Activated naive CD8-positive, alpha-beta T cell (primary cell): ENCODE data around the gene PRKD1.
"Not testable (repeated sequence)": the region's sequence is repeated elsewhere in the genome, so short reads cannot be mapped to it uniquely, and the experiment has no call there.

Experiments
- H3K27ac Mint-ChIP-seq: one replicate; pipeline ENCODE4 v1.8.0; 2021; ENCODE audit warnings: mixed read lengths
- H3K27me3 Mint-ChIP-seq: one replicate; pipeline ENCODE4 v1.8.0; 2021; ENCODE audit warnings: mixed read lengths
- H3K36me3 Mint-ChIP-seq: one replicate; pipeline ENCODE4 v1.8.0; 2021; ENCODE audit warnings: mixed read lengths
- H3K4me1 Mint-ChIP-seq: one replicate; pipeline ENCODE4 v1.8.0; 2021; ENCODE audit warnings: low read depth, mixed read lengths
- H3K4me3 Mint-ChIP-seq: one replicate; pipeline ENCODE4 v1.8.0; 2021; ENCODE audit warnings: mild to moderate bottlenecking, mixed read lengths
- H3K9me3 Mint-ChIP-seq: one replicate; pipeline ENCODE4 v1.8.0; 2021; ENCODE audit warnings: low read depth, mixed read lengths

The PRKD1 gene

GRCh38 chr14:29804481-29805266 lies 123.0 kb downstream of the PRKD1 start:
- H3K4me1 Mint-ChIP-seq, result no peaks in the 10 kb centered on the region
- H3K27me3 Mint-ChIP-seq, result no peaks in the 10 kb centered on the region
- H3K27ac Mint-ChIP-seq, result no peak overlapping the region
- H3K4me3 Mint-ChIP-seq, result no peak overlapping the region
- H3K36me3 Mint-ChIP-seq, result no peaks in the 10 kb centered on the region
- peaks cover 8% of the 10 kb centered on the region for H3K9me3 Mint-ChIP-seq

GRCh38 chr14:29803045-29803444 lies 124.6 kb downstream of the PRKD1 start:
- Mint-ChIP-seq H3K4me3 (no peak overlapping the region), H3K36me3 (no peaks in the 10 kb centered on the region), H3K27me3 (no peaks in the 10 kb centered on the region), H3K27ac (no peak overlapping the region), H3K4me1 (no peaks in the 10 kb centered on the region), H3K9me3 (peaks cover 4% of the 10 kb centered on the region)

- H3K27me3 Mint-ChIP-seq, result no peaks in the 10 kb centered on the region
- no peak overlapping the region for H3K4me3 Mint-ChIP-seq
- H3K4me1 Mint-ChIP-seq, result no peaks in the 10 kb centered on the region
- H3K9me3 Mint-ChIP-seq, result peaks cover 4% of the 10 kb centered on the region
- H3K36me3 Mint-ChIP-seq, result no peaks in the 10 kb centered on the region
- H3K27ac Mint-ChIP-seq, result no peak overlapping the region
Measured at GRCh38 chr14:29802211-29802610, 125.4 kb downstream of the PRKD1 start.

GRCh38 chr14:29800961-29801360 lies 126.7 kb downstream of the PRKD1 start:
- Mint-ChIP-seq H3K9me3 (peaks cover 4% of the 10 kb centered on the region), H3K27ac (no peak overlapping the region), H3K4me3 (no peak overlapping the region), H3K36me3 (no peaks in the 10 kb centered on the region), H3K4me1 (no peaks in the 10 kb centered on the region), H3K27me3 (no peaks in the 10 kb centered on the region)

GRCh38 chr14:29799464-29800095 lies 128.1 kb downstream of the PRKD1 start:
- Mint-ChIP-seq H3K27ac (no peak overlapping the region), H3K27me3 (no peaks in the 10 kb centered on the region), H3K36me3 (no peaks in the 10 kb centered on the region), H3K4me1 (no peaks in the 10 kb centered on the region), H3K4me3 (no peak overlapping the region), H3K9me3 (no peaks in the 10 kb centered on the region)

- H3K9me3 Mint-ChIP-seq, result no peaks in the 10 kb centered on the region
- no peaks in the 10 kb centered on the region for H3K4me1 Mint-ChIP-seq
- no peak overlapping the region for H3K27ac Mint-ChIP-seq
- no peaks in the 10 kb centered on the region for H3K36me3 Mint-ChIP-seq
- H3K27me3 Mint-ChIP-seq, result no peaks in the 10 kb centered on the region
- H3K4me3 Mint-ChIP-seq, result no peak overlapping the region
Measured at GRCh38 chr14:29798811-29799210, 128.8 kb downstream of the PRKD1 start.

- Mint-ChIP-seq H3K4me1 (no peaks in the 10 kb centered on the region), H3K36me3 (no peaks in the 10 kb centered on the region), H3K27ac (no peak overlapping the region), H3K27me3 (no peaks in the 10 kb centered on the region), H3K4me3 (no peak overlapping the region), H3K9me3 (no peaks in the 10 kb centered on the region)
Measured at GRCh38 chr14:29798108-29798663, 129.5 kb downstream of the PRKD1 start.

- Mint-ChIP-seq H3K9me3 (no peaks in the 10 kb centered on the region), H3K27me3 (no peaks in the 10 kb centered on the region)
Measured at GRCh38 chr14:29796853-29797252, 130.8 kb downstream of the PRKD1 start.

GRCh38 chr14:29789475-29789874 lies 138.2 kb downstream of the PRKD1 start:
- Mint-ChIP-seq H3K4me3 (no peak overlapping the region), H3K9me3 (peaks cover 4% of the 10 kb centered on the region), H3K27me3 (no peaks in the 10 kb centered on the region), H3K36me3 (no peaks in the 10 kb centered on the region), H3K27ac (no peak overlapping the region), H3K4me1 (no peaks in the 10 kb centered on the region)

More at GRCh38 chr14:29796853-29797252, 130.8 kb downstream of the PRKD1 start:
- Mint-ChIP-seq H3K4me1 (no peaks in the 10 kb centered on the region), H3K4me3 (no peak overlapping the region), H3K27ac (no peak overlapping the region), H3K36me3 (no peaks in the 10 kb centered on the region)

GRCh38 chr14:29788093-29788492 lies 139.6 kb downstream of the PRKD1 start:
- no peaks in the 10 kb centered on the region for H3K4me1 Mint-ChIP-seq
- H3K27me3 Mint-ChIP-seq, result no peaks in the 10 kb centered on the region
- H3K9me3 Mint-ChIP-seq, result peaks cover 11% of the 10 kb centered on the region
- no peaks in the 10 kb centered on the region for H3K36me3 Mint-ChIP-seq
- H3K27ac Mint-ChIP-seq, result no peak overlapping the region
- H3K4me3 Mint-ChIP-seq, result no peak overlapping the region

GRCh38 chr14:29783556-29783955 lies 144.1 kb downstream of the PRKD1 start:
- H3K9me3 Mint-ChIP-seq, result peaks cover 13% of the 10 kb centered on the region
- H3K27ac Mint-ChIP-seq, result no peak overlapping the region
- H3K4me1 Mint-ChIP-seq, result no peaks in the 10 kb centered on the region
- H3K36me3 Mint-ChIP-seq, result no peaks in the 10 kb centered on the region
- no peaks in the 10 kb centered on the region for H3K27me3 Mint-ChIP-seq
- H3K4me3 Mint-ChIP-seq, result no peak overlapping the region

GRCh38 chr14:29782041-29782440 lies 145.6 kb downstream of the PRKD1 start:
- Mint-ChIP-seq H3K27me3 (no peaks in the 10 kb centered on the region), H3K9me3 (peaks cover 9% of the 10 kb centered on the region), H3K4me1 (no peaks in the 10 kb centered on the region), H3K36me3 (no peaks in the 10 kb centered on the region), H3K27ac (no peak overlapping the region), H3K4me3 (no peak overlapping the region)

GRCh38 chr14:29777142-29777541 lies 150.5 kb downstream of the PRKD1 start:
- H3K4me3 Mint-ChIP-seq, H3K9me3 Mint-ChIP-seq, H3K36me3 Mint-ChIP-seq, H3K27ac Mint-ChIP-seq, H3K27me3 Mint-ChIP-seq, H3K4me1 Mint-ChIP-seq: not testable (repeated sequence)

GRCh38 chr14:29773990-29774389 lies 153.7 kb downstream of the PRKD1 start:
- no peaks in the 10 kb centered on the region for H3K4me1 Mint-ChIP-seq
- no peaks in the 10 kb centered on the region for H3K36me3 Mint-ChIP-seq

GRCh38 chr14:29763342-29763858 lies 164.2 kb downstream of the PRKD1 start:
- Mint-ChIP-seq H3K36me3 (no peaks in the 10 kb centered on the region), H3K4me3 (no peak overlapping the region), H3K27ac (no peak overlapping the region), H3K27me3 (no peaks in the 10 kb centered on the region), H3K9me3 (no peaks in the 10 kb centered on the region), H3K4me1 (no peaks in the 10 kb centered on the region)

More at GRCh38 chr14:29773990-29774389, 153.7 kb downstream of the PRKD1 start:
- Mint-ChIP-seq H3K4me3 (no peak overlapping the region), H3K27me3 (no peaks in the 10 kb centered on the region), H3K9me3 (peaks cover 8% of the 10 kb centered on the region), H3K27ac (no peak overlapping the region)
